SU-DHL-6 (cell line): ENCODE measurements around the gene APOC4.

ENCODE experiments used
- CTCF ChIP-seq: fragments of 200-600 bp; sonication (generic); IDR thresholded peaks from one replicate; pipeline ENCODE4 v1.5.1; 2017; ENCODE audit warnings: antibody characterized with exemption, mild to moderate bottlenecking, low read length, moderate library complexity; ENCODE audit not compliant: insufficient read depth, poor library complexity, severe bottlenecking
- EZH2phosphoT487 ChIP-seq: fragments of 200-600 bp; sonication (generic), shearing (Covaris generic); conservative IDR thresholded peaks from 2 replicates; pipeline ENCODE4 v1.6.1; 2018; ENCODE audit warnings: mild to moderate bottlenecking, antibody characterized with exemption, low read length, moderate library complexity, mixed read lengths

GRCh38 chr19:44905437-44906160 lies 36.4 kb upstream of the APOC4 start, which contains the start of gene APOE:
- TF ChIP-seq CTCF, result no peak
- no peak for TF ChIP-seq EZH2phosphoT487
